Measurements from ENCODE around the gene FKBP15.

- TF ChIP-seq CTCF (IDR thresholded peaks at IDR 0.05) (no peak), POLR2AphosphoS5 (IDR thresholded peaks at IDR 0.05) (no peak), POLR2A (IDR thresholded peaks at IDR 0.05) (no peak)
These were observed 91.6 kb downstream of the FKBP15 start for GRCh38 chr9:113129466-113129865.
